HG03442 (cell line): ENCODE data around the gene FUT2.
A peak's percentile ranks its signal among the peaks of the same experiment; 100 is the strongest.

Experiments used
- ATAC-seq: cut with Tn5 transposase; IDR thresholded peaks from one replicate; pipeline ENCODE4 v1.9.1; 2021; ENCODE audit warnings: mild to moderate bottlenecking, moderate library complexity; ENCODE audit not compliant: unreplicated experiment

Gene FUT2

DNA sequence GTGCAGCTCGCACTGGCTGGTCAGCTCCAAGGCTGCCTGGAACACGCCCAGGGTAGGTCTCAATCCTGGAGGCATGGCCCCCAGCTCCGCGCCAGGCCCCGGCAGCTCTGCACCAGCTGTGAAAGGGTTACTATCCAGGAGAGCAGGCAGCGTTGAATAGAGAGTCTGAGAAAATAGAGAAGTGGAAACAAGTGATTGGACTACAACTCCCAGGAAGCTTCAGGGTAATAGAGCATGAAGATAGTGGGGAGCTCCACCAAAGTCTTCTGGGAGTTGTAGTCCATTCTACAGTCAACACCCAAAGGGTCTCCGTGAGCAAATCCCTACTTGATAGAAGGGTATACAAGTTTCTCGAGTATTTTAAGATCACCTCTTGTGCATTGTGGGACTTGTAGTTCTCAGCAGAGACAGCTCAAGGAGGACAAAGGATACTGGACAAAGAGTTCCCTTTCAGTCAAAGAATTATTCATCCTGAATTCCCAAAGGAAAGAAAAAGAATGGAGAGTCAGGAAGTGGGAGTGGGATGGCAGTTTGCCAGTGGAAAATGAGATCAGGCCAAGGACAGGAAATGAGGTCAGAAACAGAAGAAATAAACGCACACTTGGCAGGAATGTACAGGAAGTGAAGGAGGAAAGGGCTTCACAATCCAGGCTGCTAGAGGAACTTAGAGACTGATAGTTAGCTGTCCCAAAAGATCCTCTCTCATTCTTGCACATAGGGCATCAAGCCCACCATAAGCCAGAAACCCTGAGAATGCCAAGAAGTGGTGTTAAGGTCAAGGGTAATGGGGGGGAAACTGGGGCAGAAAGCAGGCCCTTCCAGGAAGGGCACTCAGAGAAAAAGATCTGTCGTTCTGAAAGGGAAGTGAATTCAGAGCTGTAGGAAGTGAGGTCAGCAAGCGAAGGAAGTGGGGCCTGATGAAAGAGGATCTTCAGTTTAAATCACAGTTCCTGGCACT, 29.3 kb downstream of the FUT2 start:
- ATAC-seq = no peak

DNA sequence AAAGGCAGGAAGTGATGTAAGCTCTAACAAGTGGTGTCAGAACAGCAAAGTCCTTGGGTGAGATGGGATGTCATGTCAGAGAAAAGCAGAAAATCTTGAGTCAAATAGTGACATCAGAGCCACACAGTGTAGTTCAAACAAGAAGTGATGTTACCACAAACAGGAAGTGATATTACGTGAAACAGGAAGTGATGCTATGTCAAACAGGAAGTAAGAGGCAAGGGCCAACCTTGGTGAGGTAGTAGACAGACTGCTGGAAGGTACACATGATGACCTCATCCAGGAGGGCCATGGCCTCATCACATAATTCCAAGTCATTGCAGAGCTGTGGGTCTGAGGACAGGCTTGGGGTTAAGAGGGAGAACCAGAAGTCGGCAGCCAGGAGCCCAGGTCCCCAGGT, 30.8 kb downstream of the FUT2 start:
- ATAC-seq = no peak

DNA sequence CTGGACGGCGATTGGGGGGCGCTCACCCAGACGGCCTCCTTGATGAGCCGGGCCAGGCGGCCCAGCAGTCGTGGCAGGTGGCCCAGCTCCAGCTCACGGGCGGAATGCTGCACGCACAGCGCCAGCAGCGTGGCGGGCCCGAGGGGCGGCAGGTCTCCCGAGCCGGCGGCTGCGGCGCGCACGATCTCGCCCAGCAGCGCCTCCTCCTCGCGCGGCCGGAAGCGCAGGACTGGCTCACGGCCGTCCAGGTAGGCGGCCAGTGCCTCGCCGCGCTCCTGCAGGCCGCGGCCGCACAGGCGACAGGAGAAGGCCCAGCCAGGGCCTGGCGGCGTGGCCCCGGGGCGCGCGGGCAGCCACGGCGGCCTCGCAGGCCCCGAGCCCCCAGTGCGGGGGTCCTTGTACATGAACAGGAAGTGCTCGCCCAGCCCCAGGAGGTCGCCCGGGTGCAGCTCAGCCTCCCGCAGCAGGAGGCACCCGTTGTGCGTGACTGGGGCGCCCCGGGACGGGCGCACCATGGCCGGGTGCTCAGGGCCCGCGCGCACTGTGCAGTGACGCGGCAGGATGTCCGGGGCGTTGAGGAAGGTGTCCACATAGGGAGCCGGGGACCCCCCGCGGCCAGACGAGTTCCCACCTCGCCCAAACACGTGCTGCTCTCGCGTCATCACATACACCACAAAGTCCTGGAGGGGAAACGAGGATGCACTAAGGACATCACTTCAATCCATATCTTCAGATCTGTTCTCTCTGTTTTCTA, 33.3 kb downstream of the FUT2 start:
- no peak for ATAC-seq

DNA sequence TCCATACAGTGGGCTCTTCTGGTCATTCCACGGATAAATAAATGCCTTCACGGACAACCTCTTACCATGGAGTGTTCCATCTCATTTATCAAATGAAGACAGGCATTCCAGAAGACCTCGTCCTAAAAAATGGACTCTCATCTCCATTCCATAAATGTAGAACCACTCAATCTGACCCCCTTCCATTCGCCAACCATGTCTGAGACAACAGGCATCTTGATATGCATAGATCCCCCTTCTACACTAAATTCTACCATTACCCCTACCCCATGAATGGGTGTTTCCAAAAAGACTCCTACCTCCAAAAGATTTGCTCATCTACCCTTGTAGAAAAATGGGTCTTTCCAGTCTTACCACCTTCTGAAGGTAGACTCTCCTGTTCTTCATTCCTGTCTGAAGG, 35.7 kb downstream of the FUT2 start:
- ATAC-seq = no peak

DNA sequence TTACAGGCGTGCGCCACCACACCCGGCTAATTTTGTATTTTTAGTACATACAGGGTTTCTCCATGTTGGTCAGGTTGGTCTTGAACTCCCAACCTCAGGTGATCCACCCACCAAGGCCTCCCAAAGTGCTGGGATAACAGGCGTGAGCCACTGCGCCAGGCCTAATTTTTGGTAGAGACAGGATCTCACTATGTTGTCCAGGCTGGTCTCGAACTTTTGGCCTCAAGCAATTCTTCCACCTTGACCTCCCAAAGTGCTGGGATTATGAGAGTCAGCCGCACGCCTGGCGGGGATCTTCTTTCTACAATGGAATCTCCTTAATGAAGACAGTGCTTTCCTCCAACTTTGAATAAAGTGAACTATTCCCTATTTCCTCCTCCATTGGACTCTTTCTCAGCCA, 38.9 kb downstream of the FUT2 start:
- no peak for ATAC-seq

DNA sequence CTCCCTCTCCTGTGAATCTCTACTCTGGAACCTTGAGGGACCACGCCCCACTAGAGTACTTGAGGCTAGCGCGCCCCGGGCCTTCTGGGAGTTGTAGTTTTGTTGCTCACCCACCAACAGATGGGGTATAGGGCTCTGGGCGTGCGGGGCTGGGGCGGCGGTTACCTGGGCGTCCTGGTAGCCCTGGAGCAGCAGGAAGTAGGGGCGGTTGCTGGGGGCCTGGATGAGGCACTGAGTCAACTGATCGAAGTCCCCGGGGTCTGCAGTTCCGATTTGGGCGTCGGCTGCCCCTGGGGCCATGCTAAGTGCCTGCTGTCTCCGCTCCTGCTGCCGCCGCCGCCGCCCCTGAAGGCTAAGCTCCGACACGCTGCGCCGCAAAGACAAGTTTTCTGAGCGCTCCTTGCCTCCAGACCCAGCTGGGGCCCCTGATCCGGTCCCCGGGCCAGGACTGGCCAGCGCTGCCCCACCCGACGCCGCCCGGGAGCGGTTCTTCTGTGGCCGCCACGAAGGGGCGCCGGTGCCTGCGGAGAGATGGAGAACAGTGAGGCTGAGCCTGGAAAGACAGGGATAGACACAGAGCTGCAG, 39.4 kb downstream of the FUT2 start:
- ATAC-seq = no peak

DNA sequence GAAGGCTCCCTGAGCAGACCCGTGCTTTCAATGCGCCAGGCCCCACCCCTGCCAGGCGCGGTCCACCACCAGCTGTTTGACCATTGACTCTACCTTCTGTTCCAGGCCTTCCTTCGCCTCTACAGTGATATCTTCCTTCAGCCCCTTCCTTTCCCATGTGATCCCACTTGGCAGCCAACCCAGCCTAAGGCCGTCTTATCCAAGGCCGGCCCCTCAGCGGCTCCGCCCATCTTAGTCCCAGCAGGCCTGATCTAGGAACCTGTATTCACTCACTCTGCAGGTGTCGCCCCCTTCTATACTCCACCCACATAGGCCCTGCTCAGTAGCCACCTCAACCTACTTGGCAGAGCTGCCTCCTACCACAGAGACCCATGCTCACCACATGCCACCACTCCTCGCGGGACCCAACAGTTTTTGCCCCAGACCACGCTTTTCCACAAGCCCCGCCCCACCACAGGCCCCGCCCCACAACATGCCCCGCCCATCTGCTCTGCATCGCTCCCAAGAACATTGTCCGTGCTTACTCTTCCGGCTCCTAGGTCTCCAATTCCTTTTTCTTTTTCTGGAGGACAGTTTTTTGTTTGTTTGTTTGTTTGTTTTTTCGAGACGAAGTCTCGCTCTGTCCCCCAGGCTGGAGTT, 41.7 kb downstream of the FUT2 start:
- ATAC-seq = no peak

DNA sequence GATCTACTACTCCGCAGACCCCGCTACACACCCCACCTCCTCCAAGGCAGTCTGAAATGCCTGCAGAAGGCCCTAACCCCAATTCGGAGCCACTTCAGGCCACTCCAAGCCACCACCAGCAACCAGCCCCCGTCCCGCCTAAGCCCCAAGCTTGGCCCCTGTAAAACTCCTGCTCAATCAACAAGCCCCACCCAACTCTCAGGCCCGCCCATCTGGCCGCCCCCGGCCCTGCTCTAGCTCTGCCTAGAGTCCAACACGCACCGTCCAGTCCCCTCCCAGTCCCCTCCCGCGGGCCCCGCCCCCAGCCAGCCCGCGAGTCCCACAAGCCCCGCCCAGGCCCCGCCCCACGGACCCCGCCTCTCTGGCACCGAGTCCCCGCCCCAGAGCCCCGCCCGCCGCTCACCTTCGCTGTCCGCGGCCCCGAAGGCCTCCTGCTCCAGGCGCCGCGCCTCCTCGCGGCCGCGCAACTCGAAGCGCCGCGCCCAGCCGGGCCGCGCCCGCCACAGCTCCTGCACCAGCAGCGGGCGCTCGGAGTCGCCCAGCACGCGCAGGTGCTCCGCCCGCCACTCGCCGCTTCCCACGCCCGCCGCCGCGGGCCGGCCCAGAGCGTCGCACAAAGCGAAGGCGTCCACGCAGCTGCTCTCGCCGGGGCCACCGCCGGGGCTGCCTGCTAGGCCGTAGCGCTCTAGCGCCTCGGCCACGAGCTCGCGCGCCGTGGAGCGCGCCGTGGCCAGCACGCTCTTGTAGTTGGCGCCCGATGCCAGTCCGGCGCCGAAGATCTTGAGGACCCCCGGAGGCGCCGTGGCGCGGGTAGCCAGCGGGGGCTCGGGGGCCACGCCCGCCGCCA, 43.0 kb downstream of the FUT2 start:
- ATAC-seq = peak; percentile 84

DNA sequence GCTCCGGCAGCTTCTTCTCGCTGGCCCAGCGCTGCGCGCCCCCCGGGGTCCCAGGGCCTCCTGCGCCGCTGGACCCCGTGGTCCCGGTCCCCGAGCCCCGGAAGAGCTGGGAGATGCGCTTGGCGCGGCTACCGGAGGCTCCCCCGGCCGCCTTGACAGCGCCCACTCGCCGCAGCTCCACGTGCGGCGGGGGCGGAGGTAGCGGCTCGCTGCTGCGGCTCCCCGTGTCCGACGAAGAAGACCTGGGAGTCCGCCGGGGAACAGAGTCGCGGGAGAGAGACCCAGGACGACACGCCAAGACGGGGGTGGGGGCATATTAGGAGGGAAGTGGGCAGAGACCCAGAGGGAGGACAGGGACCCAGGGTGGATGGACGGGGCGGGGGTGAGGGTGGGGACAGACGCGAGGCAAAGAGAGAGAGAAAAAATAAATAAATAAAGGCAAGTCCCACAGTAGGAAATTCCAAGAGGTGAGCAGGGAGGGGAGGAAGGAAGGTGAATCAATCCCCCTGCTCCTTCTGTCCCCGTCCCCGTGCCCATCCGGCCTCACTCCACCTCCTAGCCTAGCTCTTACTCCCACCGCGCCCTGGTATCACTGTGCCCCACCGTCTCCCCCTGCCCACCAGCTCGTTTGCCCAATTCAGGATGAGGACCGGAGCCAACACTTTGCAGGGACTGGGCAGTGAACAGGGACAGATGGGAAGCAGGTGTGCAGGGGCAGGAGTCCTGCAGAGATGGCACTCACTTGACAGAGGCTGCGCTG, 43.8 kb downstream of the FUT2 start:
- no peak for ATAC-seq

DNA sequence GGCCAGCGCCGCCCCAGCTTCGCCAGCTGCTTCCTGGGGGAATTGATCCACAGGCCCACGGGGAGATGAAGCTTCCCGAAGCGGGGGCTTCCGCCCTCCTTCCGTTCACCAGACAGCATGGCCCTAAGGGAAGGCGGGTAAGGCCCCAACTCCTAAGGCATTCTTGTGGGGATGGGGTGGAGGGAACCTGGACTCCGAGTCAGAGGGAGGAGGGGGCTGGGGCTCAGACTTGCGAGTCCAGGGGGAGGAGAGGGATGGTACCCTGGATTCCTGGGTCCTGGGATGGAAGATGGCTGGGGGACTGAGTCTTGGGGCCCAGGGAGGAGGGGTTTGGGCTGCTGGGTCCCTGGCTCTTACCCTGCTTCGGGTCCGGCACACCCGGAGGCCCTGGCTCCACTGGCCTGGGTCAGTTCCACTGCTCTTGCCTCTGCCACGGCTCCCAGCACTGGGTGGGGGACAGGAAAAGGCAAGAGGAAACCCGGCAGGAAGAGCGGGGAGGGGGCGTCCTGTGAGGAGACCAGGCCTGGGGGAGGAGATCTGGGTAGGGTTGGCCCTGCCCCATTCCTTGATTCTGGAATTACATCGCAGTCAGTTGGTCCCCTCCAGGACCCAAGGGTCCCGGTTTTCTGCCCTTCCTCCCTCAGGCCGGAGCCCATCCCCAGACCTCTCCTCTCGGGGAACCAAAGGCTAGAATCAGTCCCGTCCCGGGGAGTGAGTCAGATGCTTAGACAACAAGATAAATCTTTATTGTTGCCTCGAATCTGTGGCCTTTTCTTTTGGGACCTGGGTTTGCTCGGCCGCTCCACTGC, 44.6 kb downstream of the FUT2 start, which contains the start of gene RASIP1:
Gene RASIP1, minus strand, starts transcription at position 447 of the 809 bp plus-strand sequence. Its CDS starts 328 bp downstream, at position 119.
- no peak for ATAC-seq

DNA sequence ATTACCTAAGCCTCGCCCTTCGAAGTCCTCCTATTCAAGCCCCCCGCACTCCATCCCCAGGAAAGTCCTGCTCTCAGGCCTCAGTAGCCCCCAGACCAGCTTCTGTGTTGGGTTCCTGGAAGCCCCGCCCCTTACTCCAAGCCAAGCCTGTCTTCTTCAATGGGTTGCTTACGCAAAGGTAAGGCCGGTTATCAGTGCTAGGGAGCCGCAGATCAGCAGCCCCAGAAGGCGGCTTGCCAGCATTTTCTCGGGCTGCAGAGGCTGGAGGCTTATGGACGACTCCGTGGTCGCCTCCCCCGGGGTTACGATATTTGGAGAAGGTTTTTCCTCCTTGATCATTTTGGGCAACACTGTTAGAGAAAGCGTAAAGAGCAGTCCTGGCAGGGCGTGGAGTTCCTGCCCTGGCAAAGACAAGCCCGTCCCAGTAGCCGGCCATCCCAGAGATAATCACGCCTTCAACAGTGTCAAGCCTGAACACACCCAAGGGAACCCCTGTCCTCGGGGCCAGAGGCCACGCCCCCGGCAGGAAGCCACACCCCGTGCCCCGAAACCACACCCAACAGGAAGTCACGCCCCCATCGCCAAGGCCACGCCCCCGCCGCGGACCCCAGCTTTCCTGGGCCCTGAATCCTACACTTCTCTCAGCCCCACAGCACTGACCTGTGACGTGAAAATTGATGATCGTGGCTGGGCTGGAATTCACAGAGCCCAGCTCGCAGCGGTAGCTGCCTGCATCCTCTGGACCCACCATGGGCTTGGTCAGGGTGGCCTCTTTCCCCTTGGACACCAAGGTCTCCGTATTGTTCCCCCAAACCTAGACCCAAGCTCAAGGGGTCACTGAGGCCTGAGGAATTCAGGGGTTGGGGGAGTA, 45.6 kb downstream of the FUT2 start:
- no peak for ATAC-seq

DNA sequence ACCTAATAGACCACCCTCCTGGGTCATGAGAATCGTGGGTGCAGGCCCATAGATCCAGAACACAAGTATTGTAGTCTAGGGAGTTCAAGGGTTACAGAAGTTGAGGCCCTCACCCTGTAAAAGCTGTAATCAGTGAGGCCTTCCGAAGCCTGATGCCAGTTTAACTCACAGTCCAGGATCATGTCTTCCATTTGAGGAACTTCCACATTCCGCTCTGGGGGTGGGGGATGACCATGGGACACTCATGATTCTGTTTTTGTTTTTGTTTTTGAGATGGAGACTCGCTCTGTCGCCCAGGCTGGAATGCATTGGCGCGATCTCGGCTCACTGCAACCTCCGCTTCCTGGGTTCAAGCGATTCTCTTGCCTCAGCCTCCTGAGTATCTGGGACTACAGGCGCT, 46.3 kb downstream of the FUT2 start:
- no peak for ATAC-seq

DNA sequence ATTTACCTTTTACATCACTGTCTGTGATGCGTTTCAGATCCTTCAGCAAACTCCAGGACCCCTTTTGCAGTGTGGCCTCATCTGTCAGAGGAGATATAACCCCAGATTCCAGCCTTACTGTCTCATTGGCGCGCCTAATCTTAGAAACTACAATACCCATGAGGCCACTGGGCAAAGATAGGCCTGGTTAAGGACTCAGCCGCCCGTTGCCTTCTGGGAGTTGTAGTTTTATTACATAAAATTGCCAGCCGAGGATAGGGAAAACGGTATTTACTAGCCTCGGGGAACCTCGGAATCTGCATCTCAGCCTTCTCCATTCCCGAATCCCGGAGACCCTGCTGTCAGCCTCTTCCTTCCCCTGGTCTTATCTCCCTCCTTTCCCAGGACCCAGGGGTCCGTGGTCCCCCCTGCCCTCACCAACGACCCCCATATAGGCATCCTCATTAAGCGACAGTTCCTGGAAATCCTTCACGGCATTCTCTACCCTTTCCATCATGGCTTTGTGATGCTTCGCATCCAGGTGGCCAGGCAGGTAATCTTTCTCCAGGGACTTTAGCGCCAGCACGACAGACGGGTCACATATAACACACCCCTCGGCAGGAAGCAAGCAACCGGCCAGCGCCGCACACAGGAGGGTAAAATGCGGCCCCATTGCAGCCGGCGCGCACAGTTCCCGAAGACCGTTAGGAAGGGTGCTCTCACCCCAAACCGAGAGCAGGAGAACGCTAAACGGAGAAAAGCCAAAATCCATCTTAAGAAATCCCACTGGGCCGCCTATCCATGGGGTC, 49.6 kb downstream of the FUT2 start:
- no peak for ATAC-seq

DNA sequence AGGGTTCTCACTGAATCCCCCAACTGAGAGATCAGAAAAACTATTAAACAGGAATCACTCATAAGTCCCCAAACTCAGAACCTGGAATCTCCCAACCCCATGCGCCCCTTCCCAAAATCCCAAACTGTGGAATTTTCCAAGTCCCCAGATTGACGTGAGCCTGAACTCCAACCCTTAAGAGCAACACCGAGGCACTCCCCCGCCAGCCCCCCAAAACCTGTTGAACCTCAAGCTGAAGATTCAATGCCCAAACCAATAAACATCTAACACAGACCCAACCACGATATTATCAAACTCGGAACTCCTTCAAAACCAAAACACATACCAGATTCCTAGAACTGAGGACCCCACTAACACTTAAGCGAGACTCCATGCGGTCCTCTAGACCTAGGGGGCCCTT, 50.3 kb downstream of the FUT2 start:
- ATAC-seq = no peak

DNA sequence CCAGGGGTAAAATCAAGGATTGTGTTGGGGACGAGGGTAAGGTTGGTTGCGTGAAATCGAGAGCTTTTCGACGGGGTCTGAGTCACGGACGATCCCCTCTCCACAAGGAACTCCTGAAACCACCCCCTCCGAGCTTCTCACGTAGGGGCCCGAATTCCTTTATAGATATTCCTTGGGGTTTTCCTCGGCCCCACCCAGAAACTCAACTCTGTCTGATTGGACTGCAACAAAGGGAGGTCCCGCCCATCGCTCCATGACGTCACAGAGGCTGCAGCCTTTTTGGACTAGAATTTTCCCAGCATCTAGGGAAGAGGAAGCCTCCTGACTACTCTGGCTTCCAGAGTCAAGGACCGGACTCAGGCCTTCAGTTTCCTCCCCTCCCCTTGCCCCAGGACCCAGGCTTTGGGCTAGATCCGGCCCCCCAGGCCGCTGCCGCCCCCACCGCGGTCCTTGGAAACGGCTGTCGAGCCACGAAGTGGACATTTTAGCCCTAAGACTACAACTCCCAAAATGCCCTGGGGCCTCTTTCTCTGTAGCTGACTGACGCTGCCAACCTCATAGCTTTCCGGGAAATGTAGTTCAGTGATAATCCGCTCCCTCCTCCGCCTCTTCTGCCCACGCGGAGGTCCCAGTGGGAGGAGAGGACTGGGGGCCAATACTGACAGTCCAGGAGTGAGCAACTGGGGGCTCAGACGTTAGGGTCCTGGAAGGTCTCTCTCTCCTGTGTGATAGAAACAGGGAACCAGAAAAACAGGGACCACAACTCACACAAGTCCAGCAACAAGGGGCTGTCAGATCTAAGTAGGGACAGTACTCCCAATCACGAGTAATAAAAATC, 51.2 kb downstream of the FUT2 start, which contains the start of gene IZUMO1:
Gene IZUMO1, minus strand, starts transcription at position 172 of the 838 bp plus-strand sequence. CDS start 1,050 bp downstream, outside the sequence.
- no peak for ATAC-seq
